ENCODE results near the gene ATP2B2. TPM values are rescaled to one million over a fixed set of nuclear protein-coding genes. Genes with fewer than 3 reads are reported as not detected.

Gene ATP2B2
- total RNA-seq, 2 experiments from 2014 or later: not detected

- H3K9me3 Mint-ChIP-seq: no peaks in the 10 kb centered on the region
- peaks cover 4% of the 10 kb centered on the region for H3K4me1 Mint-ChIP-seq
- no peak overlapping the region for H3K4me3 Mint-ChIP-seq
- H3K27ac Mint-ChIP-seq: no peak overlapping the region
- peaks cover 11% of the 10 kb centered on the region for H3K27me3 Mint-ChIP-seq
- POLR2A ChIA-PET: no interaction called here
- no peaks in the 10 kb centered on the region for H3K36me3 Mint-ChIP-seq (ENCODE audit: low read depth)
- CTCF ChIA-PET: interaction anchor here (1.6 to 2.1 kb wide), 2 partner anchors 9 to 14 kb away, joined by 6 to 9 read pairs; partner anchors contain the start of gene SEC13
- no peak for DNase-seq
Observed at GRCh38 chr3:10334459-10334858, 170.9 kb downstream of the ATP2B2 start.

DNA sequence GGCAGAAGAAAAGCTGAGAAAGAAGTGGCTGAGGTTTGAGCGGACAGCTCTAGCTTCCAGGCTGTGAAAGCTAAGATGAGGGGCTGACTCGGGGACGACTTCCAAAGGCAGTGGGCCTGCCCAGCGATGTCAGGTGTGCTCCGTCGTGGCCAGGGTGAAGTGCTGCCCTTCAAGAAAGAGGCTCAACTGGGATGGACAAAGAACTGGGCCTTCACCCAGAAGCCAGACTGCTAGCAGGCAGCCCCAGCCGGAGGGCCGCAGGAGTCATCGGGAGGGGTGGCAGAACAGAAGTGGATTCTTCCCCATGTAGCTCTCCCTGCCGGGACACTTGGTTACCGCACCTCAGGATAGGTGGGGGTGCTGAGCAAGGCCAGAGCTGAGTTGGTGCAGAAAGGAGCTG lies 171.3 kb downstream of the ATP2B2 start:
- Mint-ChIP-seq H3K36me3 (ENCODE audit: low read depth) (no peaks in the 10 kb centered on the region), H3K27ac (no peak overlapping the region), H3K4me3 (no peak overlapping the region), H3K4me1 (peaks cover 4% of the 10 kb centered on the region), H3K9me3 (no peaks in the 10 kb centered on the region), H3K27me3 (peaks cover 16% of the 10 kb centered on the region)
- DNase-seq: no peak
- ChIA-PET POLR2A (no interaction called here), CTCF (interaction anchor here (1.6 to 2.1 kb wide), 2 partner anchors 10 to 13 kb away, joined by 6 to 9 read pairs; partner anchors contain the start of gene SEC13)

- Mint-ChIP-seq H3K36me3 (ENCODE audit: low read depth) (no peaks in the 10 kb centered on the region), H3K4me1 (peaks cover 4% of the 10 kb centered on the region), H3K4me3 (no peak overlapping the region), H3K9me3 (no peaks in the 10 kb centered on the region), H3K27me3 (peaks cover 22% of the 10 kb centered on the region), H3K27ac (no peak overlapping the region)
- no peak for DNase-seq
- ChIA-PET POLR2A (no interaction called here), CTCF (no interaction called here)
Observed at GRCh38 chr3:10333349-10333650, 172.1 kb downstream of the ATP2B2 start.

DNA sequence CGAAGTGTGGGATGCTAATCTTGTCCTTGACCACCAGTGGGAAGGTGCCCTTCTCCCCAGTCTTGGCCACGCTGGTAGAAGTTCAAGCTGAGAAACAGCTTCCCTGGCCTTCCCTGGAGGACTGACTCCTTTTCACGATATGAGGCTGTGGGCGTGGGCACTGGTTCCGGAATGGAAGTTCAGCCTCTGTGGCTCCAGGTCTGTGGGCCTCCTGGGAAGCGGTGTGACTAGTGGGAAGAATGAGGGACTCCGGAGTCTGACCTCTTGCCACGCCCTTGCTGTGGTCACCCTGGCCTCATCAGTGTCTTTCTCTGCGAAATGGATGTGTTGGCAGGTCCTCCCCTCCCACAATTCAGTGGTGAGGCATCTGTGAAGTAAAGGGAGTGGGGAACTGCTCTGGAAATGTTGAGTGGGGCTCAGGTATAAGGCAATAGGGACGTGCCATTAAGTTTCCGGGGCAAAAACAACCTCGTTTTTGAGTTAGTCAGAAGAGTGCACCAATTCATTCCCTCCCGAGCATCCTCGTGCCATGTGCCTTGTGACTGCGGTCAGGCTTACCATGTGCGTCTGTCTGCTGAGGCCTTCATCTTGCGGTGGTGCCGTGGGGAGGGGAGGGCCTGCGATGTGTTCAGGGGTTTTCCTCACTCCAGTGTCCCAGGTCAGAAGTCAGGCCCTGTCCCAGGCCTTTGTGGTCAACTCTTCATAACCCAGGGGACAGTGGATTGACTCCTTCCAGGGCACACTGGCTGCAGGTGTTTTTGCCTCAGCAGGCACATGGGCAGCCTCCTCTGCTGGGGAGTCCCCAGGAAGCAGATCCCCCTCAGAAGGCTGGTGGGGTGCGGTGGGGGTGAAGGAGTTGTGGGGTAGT lies 172.7 kb downstream of the ATP2B2 start:
- no peaks in the 10 kb centered on the region for H3K36me3 Mint-ChIP-seq (ENCODE audit: low read depth)
- ChIA-PET CTCF (no interaction called here), POLR2A (no interaction called here)
- H3K27ac Mint-ChIP-seq: no peak overlapping the region
- H3K4me1 Mint-ChIP-seq: peaks cover 4% of the 10 kb centered on the region
- peaks cover 25% of the 10 kb centered on the region for H3K27me3 Mint-ChIP-seq
- H3K4me3 Mint-ChIP-seq: no peak overlapping the region
- no peaks in the 10 kb centered on the region for H3K9me3 Mint-ChIP-seq
- DNase-seq: no peak

DNA sequence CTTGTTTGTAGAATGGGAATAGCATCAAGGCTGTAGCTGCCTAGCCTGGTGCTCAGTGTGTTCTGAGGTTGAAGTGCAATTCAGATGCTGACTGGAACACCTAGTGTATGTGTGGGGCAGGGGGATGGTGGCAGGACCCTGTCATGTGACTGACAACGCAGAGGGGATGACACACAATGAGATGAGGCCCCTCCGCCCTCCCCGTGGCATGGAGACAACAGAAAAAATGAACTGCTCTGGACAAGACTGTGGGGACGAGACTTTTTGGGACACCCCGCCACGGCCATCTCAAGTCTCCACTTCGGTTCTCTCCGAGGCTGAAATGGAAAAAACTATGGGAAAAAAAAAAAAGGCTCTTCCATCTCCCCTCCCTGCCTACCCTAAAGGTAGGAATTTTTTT lies 174.1 kb downstream of the ATP2B2 start:
- no peak overlapping the region for H3K4me3 Mint-ChIP-seq
- ChIA-PET CTCF (no interaction called here), POLR2A (no interaction called here)
- DNase-seq: no peak
- no peaks in the 10 kb centered on the region for H3K9me3 Mint-ChIP-seq
- peaks cover 34% of the 10 kb centered on the region for H3K27me3 Mint-ChIP-seq
- no peaks in the 10 kb centered on the region for H3K36me3 Mint-ChIP-seq (ENCODE audit: low read depth)
- peaks cover 4% of the 10 kb centered on the region for H3K4me1 Mint-ChIP-seq
- H3K27ac Mint-ChIP-seq: no peak overlapping the region

GRCh38 chr3:10330319-10330718 lies 175.1 kb downstream of the ATP2B2 start:
- ChIA-PET CTCF (no interaction called here), POLR2A (no interaction called here)
- no peaks in the 10 kb centered on the region for H3K9me3 Mint-ChIP-seq
- no peak overlapping the region for H3K4me3 Mint-ChIP-seq
- H3K27ac Mint-ChIP-seq: no peak overlapping the region
- no peak for DNase-seq
- H3K4me1 Mint-ChIP-seq: peaks cover 4% of the 10 kb centered on the region
- peaks cover 38% of the 10 kb centered on the region for H3K27me3 Mint-ChIP-seq
- H3K36me3 Mint-ChIP-seq (ENCODE audit: low read depth): no peaks in the 10 kb centered on the region

GRCh38 chr3:10329495-10330015 lies 175.8 kb downstream of the ATP2B2 start:
- no peak for DNase-seq
- ChIA-PET CTCF (no interaction called here), POLR2A (interaction anchor here (1.2 kb wide), 1 partner anchor 9 kb away, joined by 3 read pairs; the partner anchor contains the start of gene SEC13)
- Mint-ChIP-seq H3K4me1 (no peaks in the 10 kb centered on the region), H3K36me3 (ENCODE audit: low read depth) (no peaks in the 10 kb centered on the region), H3K27me3 (peaks cover 43% of the 10 kb centered on the region), H3K9me3 (no peaks in the 10 kb centered on the region), H3K4me3 (no peak overlapping the region), H3K27ac (no peak overlapping the region)

GRCh38 chr3:10328460-10329071 lies 176.8 kb downstream of the ATP2B2 start:
- no peak for DNase-seq
- no peaks in the 10 kb centered on the region for H3K4me1 Mint-ChIP-seq
- POLR2A ChIA-PET: interaction anchor here (1.2 kb wide), 1 partner anchor 8 kb away, joined by 3 read pairs; the partner anchor contains the start of gene SEC13
- no peak overlapping the region for H3K27ac Mint-ChIP-seq
- no peak overlapping the region for H3K4me3 Mint-ChIP-seq
- no peaks in the 10 kb centered on the region for H3K9me3 Mint-ChIP-seq
- CTCF ChIA-PET: interaction anchor here (0.6 kb wide), 1 partner anchor 165 kb away, joined by 3 read pairs; no protein-coding TSS in a partner anchor
- H3K27me3 Mint-ChIP-seq: peaks cover 45% of the 10 kb centered on the region
- H3K36me3 Mint-ChIP-seq (ENCODE audit: low read depth): no peaks in the 10 kb centered on the region

DNA sequence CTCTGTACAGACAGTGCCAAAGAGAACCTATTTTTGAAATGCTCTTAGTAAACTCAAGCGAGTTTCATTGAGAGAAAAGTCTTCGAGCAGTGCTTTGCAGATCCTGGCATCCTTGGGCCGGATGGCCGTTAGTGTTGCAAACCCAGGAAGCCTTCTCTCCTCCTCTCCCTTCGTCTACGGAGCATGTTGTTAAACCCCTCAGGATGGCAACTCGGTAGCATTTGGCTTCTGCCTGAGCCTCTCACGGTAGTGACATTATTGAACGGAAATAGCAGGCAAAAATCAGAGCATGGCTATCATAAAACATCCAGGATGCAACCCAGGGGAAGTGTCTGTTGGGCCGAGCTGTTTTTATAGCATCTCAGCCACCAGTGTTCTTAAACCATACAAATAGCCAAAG lies 177.8 kb downstream of the ATP2B2 start:
- Mint-ChIP-seq H3K4me3 (no peak overlapping the region), H3K36me3 (ENCODE audit: low read depth) (no peaks in the 10 kb centered on the region), H3K27ac (no peak overlapping the region), H3K4me1 (no peaks in the 10 kb centered on the region), H3K9me3 (no peaks in the 10 kb centered on the region), H3K27me3 (peaks cover 43% of the 10 kb centered on the region)
- DNase-seq: no peak
- ChIA-PET CTCF (no interaction called here), POLR2A (no interaction called here)

GRCh38 chr3:10322352-10322710 lies 183.1 kb downstream of the ATP2B2 start:
- POLR2A ChIA-PET: interaction anchor here (2.3 kb wide), 2 partner anchors 181 to 388 kb away, joined by 10 to 16 read pairs; partner anchors contain the start of genes CRELD1 and VHL
- Mint-ChIP-seq H3K27ac (no peak overlapping the region), H3K4me3 (no peak overlapping the region), H3K4me1 (peaks cover 26% of the 10 kb centered on the region), H3K9me3 (no peaks in the 10 kb centered on the region), H3K27me3 (peaks cover 18% of the 10 kb centered on the region), H3K36me3 (ENCODE audit: low read depth) (peaks cover 3% of the 10 kb centered on the region)
- DNase-seq: peak; percentile 31
- CTCF ChIA-PET: interaction anchor here (0.6 to 3.3 kb wide), 14 partner anchors 10 to 1435 kb away, joined by 3 to 38 read pairs (median 5); partner anchors contain the start of genes CRELD1, FANCD2, JAGN1 and VHL

DNA sequence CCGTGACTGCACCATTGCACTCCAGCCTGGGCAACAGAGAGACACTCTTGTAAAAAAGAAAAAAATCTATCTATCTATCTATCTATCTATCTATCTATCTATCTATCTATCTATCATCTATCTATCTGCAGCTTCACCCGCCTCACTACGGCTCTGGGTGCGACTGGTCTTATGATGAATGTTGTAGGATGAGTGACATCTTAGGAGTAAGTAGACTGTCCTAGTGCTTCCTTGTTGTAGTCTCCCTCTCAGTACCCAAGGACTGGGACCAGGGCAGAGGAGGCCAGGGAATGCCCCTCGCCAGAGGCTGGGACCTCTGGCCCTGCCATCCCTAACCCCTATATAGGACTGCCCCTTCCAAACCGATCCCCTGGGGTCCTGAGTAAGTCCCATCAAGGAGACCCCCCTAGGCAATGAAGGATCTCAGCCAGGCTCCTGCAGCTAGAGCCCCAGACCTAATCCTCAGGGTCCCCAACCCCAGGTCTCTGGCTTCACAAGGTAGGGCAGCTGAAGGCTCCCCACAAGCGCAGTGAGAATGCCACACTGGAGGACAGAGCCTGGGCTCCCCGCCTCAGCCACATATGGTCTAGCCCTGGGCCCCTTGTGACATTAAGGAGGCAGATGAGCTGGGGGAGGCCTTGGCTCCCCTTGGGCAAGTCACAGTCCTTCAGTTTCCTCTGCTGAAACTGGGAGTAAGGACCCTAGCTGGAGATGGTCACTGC lies 183.6 kb downstream of the ATP2B2 start:
- Mint-ChIP-seq H3K4me1 (peaks cover 26% of the 10 kb centered on the region), H3K27ac (no peak overlapping the region), H3K4me3 (peak overlapping the region; percentile 56), H3K27me3 (peaks cover 14% of the 10 kb centered on the region), H3K36me3 (ENCODE audit: low read depth) (peaks cover 5% of the 10 kb centered on the region), H3K9me3 (no peaks in the 10 kb centered on the region)
- CTCF ChIA-PET: interaction anchor here (0.7 to 3.3 kb wide), 12 partner anchors 10 to 431 kb away, joined by 3 to 38 read pairs (median 8); partner anchors contain the start of genes CRELD1, FANCD2, JAGN1 and VHL
- no peak for DNase-seq
- POLR2A ChIA-PET: interaction anchor here (1.2 to 2.3 kb wide), 7 partner anchors 16 to 925 kb away, joined by 3 to 16 read pairs (median 7); partner anchors contain the start of genes ARPC4, CRELD1, RPUSD3 and SETD5

DNA sequence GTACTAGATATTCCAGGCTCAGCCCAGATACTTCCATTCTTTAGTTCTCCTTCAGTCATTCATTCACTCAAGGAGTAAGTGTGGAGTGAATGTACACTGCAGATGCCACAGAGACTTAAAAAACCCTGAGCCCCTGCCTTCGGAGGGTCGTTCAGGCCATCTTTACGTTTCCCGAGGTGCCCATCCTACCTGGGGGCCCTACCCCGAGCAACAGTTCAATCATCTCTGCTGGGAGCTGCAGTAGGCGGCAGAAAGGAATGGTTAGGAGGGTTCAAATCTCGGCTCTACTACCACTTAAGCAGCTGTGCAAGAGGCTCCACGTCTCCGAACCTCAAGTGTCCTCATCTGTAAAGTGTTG lies 185.1 kb downstream of the ATP2B2 start:
- no peaks in the 10 kb centered on the region for H3K9me3 Mint-ChIP-seq
- peak overlapping the region; percentile 86 for H3K27ac Mint-ChIP-seq
- peak overlapping the region; percentile 89 for H3K4me3 Mint-ChIP-seq
- ChIA-PET POLR2A (interaction anchor here (0.9 to 2.3 kb wide), 20 partner anchors 9 to 923 kb away, joined by 3 to 16 read pairs (median 4); partner anchors contain the start of genes ARPC4, CRELD1, FANCD2 and RPUSD3), CTCF (interaction anchor here (0.8 to 3.3 kb wide), 14 partner anchors 15 to 429 kb away, joined by 3 to 38 read pairs (median 5); partner anchors contain the start of genes CRELD1, FANCD2, GHRL and JAGN1)
- H3K27me3 Mint-ChIP-seq: peaks cover 7% of the 10 kb centered on the region
- peaks cover 13% of the 10 kb centered on the region for H3K36me3 Mint-ChIP-seq (ENCODE audit: low read depth)
- DNase-seq: no peak
- H3K4me1 Mint-ChIP-seq: peaks cover 26% of the 10 kb centered on the region
